Esophagus squamous epithelium (tissue), 4 donors: Measurements from ENCODE around the gene RNF149. TPM values are rescaled to one million over a fixed set of nuclear protein-coding genes. Genes with fewer than 3 reads are reported as not detected.

Experiments used
- small RNA-seq, 4 donors: library from RNA; depleted of rRNA; stranded (forward); fragments of <200 nt; gene quantifications; one replicate each; pipeline ENCODE3, GENCODE V24; 2016
- total RNA-seq, 4 donors: library from RNA; depleted of rRNA; stranded (reverse); fragments of >200 nt; gene quantifications; one replicate each; pipeline ENCODE4 v1.1.0, GENCODE V29; 2016

Gene RNF149
- total RNA-seq, 4 donors from 2014 or later = 80.3 to 117 (median 110) TPM

Small RNA genes within 50 kb of the gene (small RNA-seq; reads per million reads assigned to genes)
- 0.15 to 0.68 (median 0.38) reads per million in 4 donors for gene MIR5696
- 87.3 to 1,167 (median 199) reads per million in 4 donors for gene SNORD89

Other genes starting within 250 kb of the RNF149 start
- 10 to 100 TPM; 19.5 to 46.9 (median 24.8) TPM for gene TBC1D8, start 157.3 kb downstream of the RNF149 start, total RNA-seq
- 10 to 100 TPM; 28.0 to 53.2 (median 41.8) TPM for gene CNOT11, start 55.8 kb downstream of the RNF149 start, total RNA-seq
- 1 to 10 TPM in 2 of 4 donors, under 1 TPM in 2; 0.38 to 2.5 (median 1.3) TPM for gene CREG2, start 78.8 kb upstream of the RNF149 start, total RNA-seq
- gene RFX8, start 166.4 kb upstream of the RNF149 start, total RNA-seq = under 1 TPM in 1 of 4 donors, not detected in 3; 0.57 TPM